Activated gamma-delta T cell (primary cell): ENCODE data around the gene ANKRD52.

Experiments
- DNase-seq: peaks from one replicate; lab custom pipeline; 2025; lab: John Stamatoyannopoulos, UW

Gene ANKRD52

GRCh38 chr12:56241424-56242303, 16.5 kb downstream of the ANKRD52 start:
- no peak for DNase-seq

GRCh38 chr12:56237552-56237951, 20.6 kb downstream of the ANKRD52 start:
- DNase-seq = no peak

- DNase-seq = no peak
Observed at GRCh38 chr12:56236985-56237384, 21.2 kb downstream of the ANKRD52 start.

GRCh38 chr12:56236091-56236490, 22.1 kb downstream of the ANKRD52 start:
- DNase-seq = no peak

- DNase-seq = no peak
Observed at GRCh38 chr12:56234746-56235436, 23.3 kb downstream of the ANKRD52 start.

- DNase-seq = no peak
Observed at GRCh38 chr12:56231184-56231582, 27.0 kb downstream of the ANKRD52 start.

- DNase-seq = no peak
Observed at GRCh38 chr12:56230432-56231183, 27.6 kb downstream of the ANKRD52 start.

- no peak for DNase-seq
Observed at GRCh38 chr12:56229916-56230431, 28.2 kb downstream of the ANKRD52 start, which contains the start of gene SLC39A5. SLC39A5 (plus strand) TSS chr12:56230051; CDS start chr12:56231275, 1,224 bp downstream.

GRCh38 chr12:56229082-56229481, 29.1 kb downstream of the ANKRD52 start:
- DNase-seq = no peak

GRCh38 chr12:56224954-56225353, 33.2 kb downstream of the ANKRD52 start:
- no peak for DNase-seq

GRCh38 chr12:56224102-56224701, 34.0 kb downstream of the ANKRD52 start, which contains the start of gene NABP2:
NABP2 (plus strand) TSS chr12:56224342; CDS start chr12:56224857, 515 bp downstream.
- peak; percentile 93 for DNase-seq

GRCh38 chr12:56223571-56224101, 34.5 kb downstream of the ANKRD52 start:
- no peak for DNase-seq

GRCh38 chr12:56222531-56222895, 35.7 kb downstream of the ANKRD52 start:
- no peak for DNase-seq

- peak; percentile 69 for DNase-seq
Observed at GRCh38 chr12:56221757-56222530, 36.2 kb downstream of the ANKRD52 start, which contains the start of gene RNF41. RNF41 (minus strand) TSS chr12:56221922; CDS start chr12:56214047, 7,875 bp downstream.

- DNase-seq = no peak
Observed at GRCh38 chr12:56221232-56221756, 36.9 kb downstream of the ANKRD52 start.

- DNase-seq = no peak
Observed at GRCh38 chr12:56220611-56221231, 37.5 kb downstream of the ANKRD52 start.

- no peak for DNase-seq
Observed at GRCh38 chr12:56219840-56220239, 38.3 kb downstream of the ANKRD52 start.

GRCh38 chr12:56216461-56216860, 41.7 kb downstream of the ANKRD52 start:
- DNase-seq = no peak

- DNase-seq = no peak
Observed at GRCh38 chr12:56213878-56214277, 44.3 kb downstream of the ANKRD52 start.

GRCh38 chr12:56212361-56212760, 45.8 kb downstream of the ANKRD52 start:
- no peak for DNase-seq
